ENCODE results near the gene GLYATL1B. TPM values are rescaled to one million over a fixed set of nuclear protein-coding genes. Genes with fewer than 3 reads are reported as not detected.

The GLYATL1B gene
- polyA plus RNA-seq, 1 donor: not detected

Other genes starting within 250 kb of the GLYATL1B start
- 1.1 TPM for gene GLYATL2, start 241.6 kb upstream of the GLYATL1B start, polyA plus RNA-seq (ENCODE audit: insufficient read length)
- 0.96 TPM for gene GLYATL1, start 146.8 kb upstream of the GLYATL1B start, polyA plus RNA-seq (ENCODE audit: insufficient read length)
- gene FAM111B, start 20.9 kb downstream of the GLYATL1B start, polyA plus RNA-seq (ENCODE audit: insufficient read length): 5.3 TPM
- gene FAM111A, start 56.5 kb downstream of the GLYATL1B start, polyA plus RNA-seq (ENCODE audit: insufficient read length): 25.4 TPM
- gene DTX4, start 85.8 kb downstream of the GLYATL1B start, polyA plus RNA-seq (ENCODE audit: insufficient read length): 19.4 TPM
- gene MPEG1, start 126.6 kb downstream of the GLYATL1B start, polyA plus RNA-seq (ENCODE audit: insufficient read length): 11.6 TPM

Measured in hindlimb muscle (tissue), 1 donor.